Kidney (tissue), 14 donors: Measurements from ENCODE around the gene CHSY3. TPM values are rescaled to one million over a fixed set of nuclear protein-coding genes. Genes with fewer than 3 reads are reported as not detected.

Experiments used
- DNase-seq, 5 donors: peaks; one replicate each; pipeline ENCODE4 v3.0.0-alpha.2; 2013 to 2020
- FAIRE-seq: peaks from 2 replicates; lab custom pipeline; 2012; peaks lifted over from hg19 to GRCh38; lab: Jason Lieb, UNC
- H3K27ac ChIP-seq, 2 donors: one replicate each; pipeline ENCODE4 v1.7.0; 2013; ENCODE audit warnings: low read depth in 2 of 2, low read length in 2 of 2, inconsistent platforms in 1 of 2
- H3K27me3 ChIP-seq: one replicate; pipeline ENCODE4 v1.7.1; 2013; ENCODE audit warnings: low read length, inconsistent platforms; ENCODE audit not compliant: control insufficient read depth, insufficient read depth
- H3K36me3 ChIP-seq, 3 donors: one replicate each; pipeline versions ENCODE4 v1.7.0 to v1.7.1; 2013; ENCODE audit warnings: low read length in 3 of 3, control low read depth in 1 of 3, inconsistent platforms in 1 of 3; ENCODE audit not compliant: insufficient read depth in 3 of 3, control insufficient read depth in 2 of 3
- H3K4me1 ChIP-seq, 3 donors: one replicate each; pipeline versions ENCODE4 v1.7.0 to v1.7.1; 2013; ENCODE audit warnings: low read length in 3 of 3, inconsistent platforms in 1 of 3, low read depth in 1 of 3; ENCODE audit not compliant: control insufficient read depth in 2 of 3, insufficient read depth in 2 of 3
- H3K4me3 ChIP-seq, 3 donors: one replicate each; pipeline versions ENCODE4 v1.7.0 to v1.8.1; 2013; ENCODE audit warnings: low read length in 3 of 3, control low read depth in 1 of 3, inconsistent platforms in 1 of 3
- H3K9ac ChIP-seq, 3 donors: one replicate each; pipeline versions ENCODE4 v1.7.0 to v1.7.1; 2013; ENCODE audit warnings: low read length in 3 of 3, control low read depth in 1 of 3, inconsistent platforms in 1 of 3
- H3K9me3 ChIP-seq, 3 donors: one replicate each; pipeline versions ENCODE4 v1.7.0 to v1.7.1; 2013; ENCODE audit warnings: low read length in 3 of 3, control low read depth in 1 of 3, inconsistent platforms in 1 of 3; ENCODE audit not compliant: control insufficient read depth in 2 of 3, insufficient read depth in 1 of 3
- intact Hi-C: fragments of 100-400 bp; cut with DNase I; formaldehyde crosslinking; loops from one replicate; pipeline ENCODE4 v1.11.1; 2022
- polyA plus RNA-seq: library from polyadenylated mRNA; stranded (reverse); fragments of 350-450 nt; fragmentation: Illumina TruSeq; extraction: RNeasy Lipid Tissue Mini Kit (QIAGEN cat#74804); gene quantifications from one replicate; pipeline ENCODE4 v1.2.3, GENCODE V29; 2014; ENCODE audit warnings: low read depth, low replicate concordance; ENCODE audit not compliant: insufficient read depth
- total RNA-seq: library from RNA; stranded (reverse); fragmentation: NEBNext Ultra II Directional; extraction: Animal tissue kit (Norgen Biotek cat#: 25700); gene quantifications from one replicate; pipeline ENCODE4 v1.2.1, GENCODE V29; 2021
- TF ChIP-seq, protein P1 (sequence below): IDR thresholded peaks from 3 replicates; pipeline ENCODE4 v1.5.1; 2012; ENCODE audit warnings: mild to moderate bottlenecking, moderate library complexity, borderline replicate concordance; ENCODE audit not compliant: insufficient read depth; ENCODE audit errors: extremely low read depth
- donor health status: control.
- donor health status: control.
- donor health status: control.
- donor health status: control.
- donor health status: control.
- donor health status: DM: yes; HTN: yes; CAD: no.
- donor health status: Normal renal cell carcinoma (clear cell type).

CHSY3 gene
- total and polyA plus RNA-seq, 2 donors from 2014 or later: 0.13 to 3.0 TPM

- intact Hi-C loops: no loop called here
- Histone ChIP-seq H3K36me3 (no peaks in the 10 kb centered on the region), H3K9ac (no peak overlapping the region), H3K4me1 (no peaks in the 10 kb centered on the region), H3K27ac (no peak overlapping the region), H3K9me3 (no peaks in the 10 kb centered on the region), H3K27me3 (no peaks in the 10 kb centered on the region), H3K4me3 (no peak overlapping the region)
- TF ChIP-seq, protein P1, sequence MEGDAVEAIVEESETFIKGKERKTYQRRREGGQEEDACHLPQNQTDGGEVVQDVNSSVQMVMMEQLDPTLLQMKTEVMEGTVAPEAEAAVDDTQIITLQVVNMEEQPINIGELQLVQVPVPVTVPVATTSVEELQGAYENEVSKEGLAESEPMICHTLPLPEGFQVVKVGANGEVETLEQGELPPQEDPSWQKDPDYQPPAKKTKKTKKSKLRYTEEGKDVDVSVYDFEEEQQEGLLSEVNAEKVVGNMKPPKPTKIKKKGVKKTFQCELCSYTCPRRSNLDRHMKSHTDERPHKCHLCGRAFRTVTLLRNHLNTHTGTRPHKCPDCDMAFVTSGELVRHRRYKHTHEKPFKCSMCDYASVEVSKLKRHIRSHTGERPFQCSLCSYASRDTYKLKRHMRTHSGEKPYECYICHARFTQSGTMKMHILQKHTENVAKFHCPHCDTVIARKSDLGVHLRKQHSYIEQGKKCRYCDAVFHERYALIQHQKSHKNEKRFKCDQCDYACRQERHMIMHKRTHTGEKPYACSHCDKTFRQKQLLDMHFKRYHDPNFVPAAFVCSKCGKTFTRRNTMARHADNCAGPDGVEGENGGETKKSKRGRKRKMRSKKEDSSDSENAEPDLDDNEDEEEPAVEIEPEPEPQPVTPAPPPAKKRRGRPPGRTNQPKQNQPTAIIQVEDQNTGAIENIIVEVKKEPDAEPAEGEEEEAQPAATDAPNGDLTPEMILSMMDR: no peak
- DNase-seq: no peak
- no peak for FAIRE-seq
Measured at GRCh38 chr5:130037905-130038304, 133.6 kb downstream of the CHSY3 start.

DNA sequence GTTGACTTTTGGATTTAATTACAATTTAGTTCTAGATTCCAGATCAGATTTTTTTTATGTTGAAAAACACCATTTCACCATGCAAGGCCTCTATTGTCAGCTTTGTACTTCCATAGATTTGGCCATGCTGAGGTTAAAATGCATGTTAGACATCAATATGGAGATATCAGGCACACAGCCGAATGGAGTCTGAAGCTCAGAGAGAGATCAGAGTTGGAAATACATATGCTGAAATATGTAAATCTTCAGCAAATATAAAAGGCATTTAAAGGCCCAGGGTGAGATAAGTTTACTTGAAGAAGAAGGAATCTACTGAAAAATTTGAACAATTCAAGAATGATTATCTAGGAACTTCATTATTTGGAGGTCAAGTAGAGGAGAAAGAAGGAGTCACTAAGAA is 139.6 kb downstream of the CHSY3 start:
- TF ChIP-seq, protein P1: no peak
- DNase-seq (no peak), FAIRE-seq (no peak)
- no peak overlapping the region for H3K9ac ChIP-seq
- no peaks in the 10 kb centered on the region for H3K4me1 ChIP-seq
- H3K9me3 ChIP-seq: no peaks in the 10 kb centered on the region
- H3K36me3 ChIP-seq: no peaks in the 10 kb centered on the region
- no peak overlapping the region for H3K4me3 ChIP-seq
- H3K27me3 ChIP-seq: no peaks in the 10 kb centered on the region
- no peak overlapping the region for H3K27ac ChIP-seq
- intact Hi-C loops: no loop called here

DNA sequence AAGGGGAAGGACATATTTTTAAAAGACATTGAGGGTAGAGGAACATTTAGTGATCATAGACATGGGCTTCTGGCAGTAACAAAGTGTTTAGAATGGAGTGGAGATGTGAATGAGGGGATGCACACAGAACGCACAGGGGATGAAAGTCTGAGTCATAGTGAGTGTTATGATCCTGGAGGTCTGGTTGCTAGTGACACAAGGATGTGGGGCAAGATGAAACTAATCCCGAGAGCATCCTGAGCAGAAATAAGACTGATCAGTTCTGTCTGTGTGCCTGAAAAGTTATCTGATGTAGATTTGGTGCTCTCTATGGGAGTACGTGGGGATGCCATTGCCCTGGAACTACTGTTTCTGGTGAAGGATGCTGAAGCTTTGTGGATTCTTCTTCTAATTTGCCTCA is 141.1 kb downstream of the CHSY3 start:
- DNase-seq (no peak), FAIRE-seq (no peak)
- H3K27me3 ChIP-seq: no peaks in the 10 kb centered on the region
- H3K4me3 ChIP-seq: no peak overlapping the region
- H3K9ac ChIP-seq: no peak overlapping the region
- no peak overlapping the region for H3K27ac ChIP-seq
- intact Hi-C loops: no loop called here
- H3K4me1 ChIP-seq: no peaks in the 10 kb centered on the region
- H3K9me3 ChIP-seq: no peaks in the 10 kb centered on the region
- TF ChIP-seq, protein P1: no peak
- no peaks in the 10 kb centered on the region for H3K36me3 ChIP-seq

DNA sequence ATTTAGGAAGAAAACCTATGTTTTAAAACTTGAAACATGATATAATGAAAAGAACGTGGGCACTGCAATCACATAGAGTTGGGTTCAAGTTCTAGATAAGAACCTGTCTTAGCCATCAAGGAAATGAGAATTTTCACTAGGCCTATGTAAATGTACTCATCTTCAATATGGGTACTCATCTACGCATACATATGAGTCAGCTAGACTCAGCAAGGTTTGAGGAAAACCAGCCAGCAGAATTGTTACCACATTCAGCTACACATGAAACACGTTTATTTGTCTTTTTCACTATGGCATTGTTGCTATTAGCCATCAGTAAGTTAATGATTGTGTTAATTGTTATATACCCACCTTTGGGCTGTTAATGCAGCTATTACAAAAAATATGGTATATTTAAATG is 146.3 kb downstream of the CHSY3 start:
- Histone ChIP-seq H3K9ac (no peak overlapping the region), H3K4me1 (no peaks in the 10 kb centered on the region), H3K27me3 (no peaks in the 10 kb centered on the region), H3K4me3 (no peak overlapping the region), H3K36me3 (no peaks in the 10 kb centered on the region), H3K27ac (no peak overlapping the region), H3K9me3 (no peaks in the 10 kb centered on the region)
- intact Hi-C loops: no loop called here
- TF ChIP-seq, protein P1: no peak
- FAIRE-seq (no peak), DNase-seq (no peak)
